Prostate gland (tissue), 2 donors: Measurements from ENCODE around the gene SLC39A11. TPM values are rescaled to one million over a fixed set of nuclear protein-coding genes. Genes with fewer than 3 reads are reported as not detected.
"Not testable (repeated sequence)": the region's sequence is repeated elsewhere in the genome, so short reads cannot be mapped to it uniquely, and the experiment has no call there.

Source experiments
- DNase-seq: peaks from one replicate; pipeline ENCODE4 v3.0.0-alpha.2; 2019; ENCODE audit warnings: low spot score
- H3K27ac ChIP-seq, 2 donors: fragments of 200-600 bp; sonication (generic); 2 replicates each; pipeline ENCODE4 v1.5.1; 2017 to 2019
- H3K27me3 ChIP-seq: fragments of 200-600 bp; sonication (generic); replicated peaks from 2 replicates; pipeline ENCODE4 v1.5.1; 2019; ENCODE audit not compliant: insufficient read depth
- H3K36me3 ChIP-seq, 2 donors: fragments of 200-600 bp; sonication (generic); 1 replicate in 1 of 2; 2 replicates in 1 of 2; pipeline versions ENCODE4 v1.5.1 to v1.8.1; 2017 to 2019
- H3K4me1 ChIP-seq: fragments of 200-600 bp; sonication (generic); replicated peaks from 2 replicates; pipeline ENCODE4 v1.5.1; 2019
- H3K4me3 ChIP-seq, 2 donors: fragments of 200-600 bp; sonication (generic); 2 replicates each; pipeline ENCODE4 v1.5.1; 2017 to 2019
- H3K9me3 ChIP-seq: fragments of 200-600 bp; sonication (generic); 2 replicates; pipeline ENCODE4 v1.5.1; 2017
- CTCF ChIP-seq, 4 experiments: fragments of 200-600 bp in 2 of 4; fragments of 450-650 bp in 2 of 4; sonication (generic) in 2 of 4; IDR thresholded peaks; 1 replicate in 3 of 4; 2 replicates in 1 of 4; pipeline ENCODE4 v1.5.1; 2016 to 2019; ENCODE audit warnings: antibody characterized with exemption in 4 of 4, mild to moderate bottlenecking in 2 of 4, moderate library complexity in 2 of 4
- POLR2A ChIP-seq: fragments of 450-650 bp; IDR thresholded peaks from one replicate; pipeline ENCODE4 v1.6.1; 2016; ENCODE audit warnings: antibody characterized with exemption, mild to moderate bottlenecking
- POLR2AphosphoS5 ChIP-seq: sonication (generic); formaldehyde crosslinking; IDR thresholded peaks from one replicate; pipeline ENCODE4 v1.6.1; 2017; ENCODE audit warnings: antibody characterized with exemption
- WGBS: methylation state at CpG from one replicate; pipeline ENCODE4 v1.1.5; 2018; 5-methylcytosine and 5-hydroxymethylcytosine counted together
- intact Hi-C: fragments of 100-400 bp; cut with DNase I; formaldehyde crosslinking; loops from one replicate; pipeline ENCODE4 v1.14.2; 2022
- total RNA-seq, 2 donors: library from RNA; depleted of rRNA; stranded (reverse); fragments of >200 nt; gene quantifications; one replicate each; pipeline ENCODE4 v1.1.0, GENCODE V29; 2016

SLC39A11 gene
- total RNA-seq, 2 donors from 2014 or later, result 15.1 to 29.7 TPM

GRCh38 chr17:73101031-73101430 lies 8.5 kb upstream of the SLC39A11 start:
- H3K27me3 ChIP-seq, result no peaks in the 10 kb centered on the region
- no peak for TF ChIP-seq POLR2AphosphoS5
- intact Hi-C loops, result no loop called here
- 78% methylated on average over 6 of the region's 6 CpGs for WGBS
- no peak for DNase-seq
- no peak overlapping the region for H3K27ac ChIP-seq
- no peaks in the 10 kb centered on the region for H3K4me1 ChIP-seq
- H3K36me3 ChIP-seq, result no peaks in the 10 kb centered on the region
- H3K9me3 ChIP-seq, result no peaks in the 10 kb centered on the region
- H3K4me3 ChIP-seq, result no peak overlapping the region

- no peak overlapping the region for H3K4me3 ChIP-seq
- H3K9me3 ChIP-seq, result no peaks in the 10 kb centered on the region
- TF ChIP-seq CTCF (IDR thresholded peaks at IDR 0.05) (no peak), POLR2A (no peak), POLR2AphosphoS5 (no peak)
- 100% methylated on average over 2 of the region's 2 CpGs for WGBS
- H3K36me3 ChIP-seq, result no peaks in the 10 kb centered on the region
- intact Hi-C loops, result no loop called here
- no peaks in the 10 kb centered on the region for H3K27me3 ChIP-seq
- no peaks in the 10 kb centered on the region for H3K4me1 ChIP-seq
- no peak for DNase-seq
- H3K27ac ChIP-seq, result no peak overlapping the region
Measured at GRCh38 chr17:73100363-73100762, 7.9 kb upstream of the SLC39A11 start.

- Histone ChIP-seq H3K36me3 (no peaks in the 10 kb centered on the region), H3K27me3 (no peaks in the 10 kb centered on the region), H3K4me1 (no peaks in the 10 kb centered on the region), H3K4me3 (no peak overlapping the region), H3K27ac (no peak overlapping the region), H3K9me3 (no peaks in the 10 kb centered on the region)
- intact Hi-C loops, result no loop called here
- DNase-seq, result no peak
- 77% methylated on average over 10 of the region's 10 CpGs for WGBS
- TF ChIP-seq CTCF (IDR thresholded peaks at IDR 0.05), result no peak
- no peak for TF ChIP-seq POLR2A
- TF ChIP-seq POLR2AphosphoS5, result no peak
Measured at GRCh38 chr17:73099511-73099910, 7.0 kb upstream of the SLC39A11 start.

GRCh38 chr17:73098919-73099318 lies 6.4 kb upstream of the SLC39A11 start:
- no peaks in the 10 kb centered on the region for H3K36me3 ChIP-seq
- H3K9me3 ChIP-seq, result no peaks in the 10 kb centered on the region
- no peaks in the 10 kb centered on the region for H3K4me1 ChIP-seq
- H3K4me3 ChIP-seq, result no peak overlapping the region
- no peak for DNase-seq
- WGBS, result 68% methylated on average over 5 of the region's 5 CpGs
- no peak overlapping the region for H3K27ac ChIP-seq
- no peaks in the 10 kb centered on the region for H3K27me3 ChIP-seq
- intact Hi-C loops, result no loop called here
- no peak for TF ChIP-seq CTCF (IDR thresholded peaks at IDR 0.05)
- no peak for TF ChIP-seq POLR2AphosphoS5
- no peak for TF ChIP-seq POLR2A

- H3K4me1 ChIP-seq, H3K27ac ChIP-seq, H3K4me3 ChIP-seq, H3K27me3 ChIP-seq, intact Hi-C loops, H3K9me3 ChIP-seq, DNase-seq, H3K36me3 ChIP-seq: not testable (repeated sequence)
- WGBS, result 73% methylated on average over 8 of the region's 8 CpGs
Measured at GRCh38 chr17:73097973-73098765, 5.7 kb upstream of the SLC39A11 start.

GRCh38 chr17:73096866-73097265 lies 4.4 kb upstream of the SLC39A11 start:
- Histone ChIP-seq H3K9me3 (no peaks in the 10 kb centered on the region), H3K27me3 (no peaks in the 10 kb centered on the region), H3K4me1 (peaks cover 3% of the 10 kb centered on the region), H3K27ac (no peak overlapping the region), H3K4me3 (no peak overlapping the region), H3K36me3 (no peaks in the 10 kb centered on the region)
- TF ChIP-seq POLR2A, result no peak
- no peak for TF ChIP-seq CTCF (IDR thresholded peaks at IDR 0.05)
- TF ChIP-seq POLR2AphosphoS5, result no peak
- 71% methylated on average over 6 of the region's 6 CpGs for WGBS
- intact Hi-C loops, result no loop called here
- no peak for DNase-seq
